Activated naive CD8-positive, alpha-beta T cell (primary cell): ENCODE measurements around the gene CACNG8.

Experiments used
- H3K27ac Mint-ChIP-seq: one replicate; pipeline ENCODE4 v1.8.0; 2021; ENCODE audit warnings: mixed read lengths
- H3K27me3 Mint-ChIP-seq: one replicate; pipeline ENCODE4 v1.8.0; 2021; ENCODE audit warnings: mixed read lengths
- H3K36me3 Mint-ChIP-seq: one replicate; pipeline ENCODE4 v1.8.0; 2021; ENCODE audit warnings: mixed read lengths
- H3K4me1 Mint-ChIP-seq: one replicate; pipeline ENCODE4 v1.8.0; 2021; ENCODE audit warnings: low read depth, mixed read lengths
- H3K4me3 Mint-ChIP-seq: one replicate; pipeline ENCODE4 v1.8.0; 2021; ENCODE audit warnings: mild to moderate bottlenecking, mixed read lengths
- H3K9me3 Mint-ChIP-seq: one replicate; pipeline ENCODE4 v1.8.0; 2021; ENCODE audit warnings: low read depth, mixed read lengths

Gene CACNG8

DNA sequence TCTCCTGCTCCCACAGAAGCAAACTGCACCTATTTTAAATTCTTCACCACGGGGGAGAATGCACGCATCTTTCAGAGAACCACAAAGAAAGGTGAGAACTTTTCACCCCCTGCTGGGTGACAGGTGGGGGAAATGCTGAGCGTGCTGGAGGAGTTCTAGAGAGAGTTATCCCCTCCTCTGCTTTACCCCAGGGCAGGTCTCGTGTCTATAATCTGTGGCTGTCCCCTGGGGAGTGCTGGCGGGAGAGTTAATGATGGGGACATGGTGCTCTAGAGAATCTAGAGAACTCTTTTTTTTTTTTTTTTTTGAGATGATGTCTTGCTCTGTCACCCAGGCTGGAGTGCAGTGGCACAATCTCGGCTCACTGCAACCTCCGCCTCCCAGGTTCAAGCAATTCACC, 35.5 kb downstream of the CACNG8 start:
- Mint-ChIP-seq H3K27ac (no peak overlapping the region), H3K4me1 (no peaks in the 10 kb centered on the region), H3K4me3 (no peak overlapping the region), H3K27me3 (peaks cover 37% of the 10 kb centered on the region), H3K9me3 (no peaks in the 10 kb centered on the region), H3K36me3 (no peaks in the 10 kb centered on the region)

- no peaks in the 10 kb centered on the region for H3K36me3 Mint-ChIP-seq
- no peak overlapping the region for H3K4me3 Mint-ChIP-seq
- H3K27me3 Mint-ChIP-seq, result peaks cover 25% of the 10 kb centered on the region
- H3K27ac Mint-ChIP-seq, result no peak overlapping the region
- H3K9me3 Mint-ChIP-seq, result no peaks in the 10 kb centered on the region
- H3K4me1 Mint-ChIP-seq, result no peaks in the 10 kb centered on the region
Measured at GRCh38 chr19:53999694-54000093, 37.0 kb downstream of the CACNG8 start.

GRCh38 chr19:54001496-54001895, 38.8 kb downstream of the CACNG8 start:
- Mint-ChIP-seq H3K4me3 (no peak overlapping the region), H3K27me3 (peaks cover 14% of the 10 kb centered on the region), H3K4me1 (no peaks in the 10 kb centered on the region), H3K27ac (no peak overlapping the region), H3K36me3 (no peaks in the 10 kb centered on the region), H3K9me3 (no peaks in the 10 kb centered on the region)

- peaks cover 18% of the 10 kb centered on the region for H3K27me3 Mint-ChIP-seq
- H3K9me3 Mint-ChIP-seq, result no peaks in the 10 kb centered on the region
- no peak overlapping the region for H3K27ac Mint-ChIP-seq
- no peaks in the 10 kb centered on the region for H3K36me3 Mint-ChIP-seq
- H3K4me3 Mint-ChIP-seq, result no peak overlapping the region
- H3K4me1 Mint-ChIP-seq, result no peaks in the 10 kb centered on the region
Measured at GRCh38 chr19:54002495-54003315, 40.0 kb downstream of the CACNG8 start.

GRCh38 chr19:54009440-54009839, 46.7 kb downstream of the CACNG8 start:
- H3K27me3 Mint-ChIP-seq, result peaks cover 17% of the 10 kb centered on the region
- no peak overlapping the region for H3K27ac Mint-ChIP-seq
- no peak overlapping the region for H3K4me3 Mint-ChIP-seq
- H3K36me3 Mint-ChIP-seq, result no peaks in the 10 kb centered on the region
- H3K9me3 Mint-ChIP-seq, result no peaks in the 10 kb centered on the region
- H3K4me1 Mint-ChIP-seq, result no peaks in the 10 kb centered on the region

GRCh38 chr19:54010474-54010873, 47.7 kb downstream of the CACNG8 start:
- Mint-ChIP-seq H3K36me3 (no peaks in the 10 kb centered on the region), H3K4me3 (no peak overlapping the region), H3K9me3 (no peaks in the 10 kb centered on the region), H3K27me3 (peaks cover 23% of the 10 kb centered on the region), H3K27ac (no peak overlapping the region), H3K4me1 (no peaks in the 10 kb centered on the region)

- Mint-ChIP-seq H3K4me1 (no peaks in the 10 kb centered on the region), H3K27ac (no peak overlapping the region), H3K9me3 (no peaks in the 10 kb centered on the region), H3K4me3 (no peak overlapping the region), H3K27me3 (peaks cover 25% of the 10 kb centered on the region), H3K36me3 (no peaks in the 10 kb centered on the region)
Measured at GRCh38 chr19:54011507-54012211, 48.9 kb downstream of the CACNG8 start.

- Mint-ChIP-seq H3K9me3 (no peaks in the 10 kb centered on the region), H3K27ac (no peak overlapping the region), H3K4me1 (no peaks in the 10 kb centered on the region), H3K27me3 (peaks cover 20% of the 10 kb centered on the region), H3K4me3 (no peak overlapping the region), H3K36me3 (no peaks in the 10 kb centered on the region)
Measured at GRCh38 chr19:54013866-54014265, 51.1 kb downstream of the CACNG8 start.

DNA sequence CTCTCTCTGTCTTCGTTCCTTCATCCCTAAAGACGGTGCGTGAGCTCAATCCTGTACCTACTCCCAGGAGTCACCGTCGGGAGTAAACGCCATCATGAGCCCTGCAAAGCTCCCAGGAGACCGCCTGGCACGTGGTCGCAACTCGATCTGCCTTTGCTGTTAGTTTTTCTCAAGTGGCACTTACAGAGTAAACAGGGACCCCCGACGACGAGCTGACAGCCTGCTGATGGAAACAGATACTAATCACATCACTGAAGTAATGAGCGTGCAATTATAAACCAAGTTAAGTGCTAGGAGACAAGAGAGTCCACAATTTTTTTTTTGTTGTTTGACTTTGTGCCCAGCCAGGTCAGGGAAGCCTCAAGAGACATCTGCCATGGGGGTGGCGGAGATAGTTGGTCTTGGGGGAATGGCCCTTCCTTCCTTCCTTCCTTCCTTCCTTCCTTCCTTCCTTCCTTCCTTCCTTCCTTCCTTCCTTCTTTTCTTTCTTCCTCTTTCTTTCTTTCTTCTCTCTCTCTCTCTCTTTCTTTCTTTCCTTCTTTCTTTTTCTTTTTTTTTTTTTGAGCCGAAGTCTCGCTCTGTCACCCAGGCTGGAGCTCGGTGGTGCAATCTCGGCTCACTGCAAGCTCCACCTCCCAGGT, 52.3 kb downstream of the CACNG8 start:
- Mint-ChIP-seq H3K27ac (no peak overlapping the region), H3K4me3 (no peak overlapping the region), H3K9me3 (no peaks in the 10 kb centered on the region), H3K36me3 (no peaks in the 10 kb centered on the region), H3K27me3 (peaks cover 20% of the 10 kb centered on the region), H3K4me1 (no peaks in the 10 kb centered on the region)

DNA sequence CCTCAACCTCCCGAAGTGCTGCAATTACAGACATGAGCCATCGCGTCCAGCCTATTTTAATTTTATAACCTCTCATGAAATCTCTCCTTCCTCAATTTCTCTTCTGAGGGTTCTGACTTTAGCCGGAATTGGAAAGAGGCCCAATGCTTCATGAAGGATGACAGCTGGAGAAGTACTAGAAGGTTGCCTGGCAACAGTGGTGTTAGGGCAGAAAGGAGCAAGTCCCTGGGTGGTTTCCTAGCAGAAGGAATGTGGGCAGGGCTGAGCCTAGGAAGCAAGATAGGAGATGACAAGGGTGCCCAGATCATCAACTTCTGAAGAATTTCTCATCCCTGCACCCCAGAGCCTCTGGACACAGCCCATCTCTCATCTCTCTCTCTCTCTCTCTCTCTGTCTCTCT, 54.5 kb downstream of the CACNG8 start:
- no peaks in the 10 kb centered on the region for H3K9me3 Mint-ChIP-seq
- no peak overlapping the region for H3K27ac Mint-ChIP-seq
- H3K4me3 Mint-ChIP-seq, result no peak overlapping the region
- H3K36me3 Mint-ChIP-seq, result no peaks in the 10 kb centered on the region
- no peaks in the 10 kb centered on the region for H3K4me1 Mint-ChIP-seq
- H3K27me3 Mint-ChIP-seq, result peaks cover 24% of the 10 kb centered on the region

DNA sequence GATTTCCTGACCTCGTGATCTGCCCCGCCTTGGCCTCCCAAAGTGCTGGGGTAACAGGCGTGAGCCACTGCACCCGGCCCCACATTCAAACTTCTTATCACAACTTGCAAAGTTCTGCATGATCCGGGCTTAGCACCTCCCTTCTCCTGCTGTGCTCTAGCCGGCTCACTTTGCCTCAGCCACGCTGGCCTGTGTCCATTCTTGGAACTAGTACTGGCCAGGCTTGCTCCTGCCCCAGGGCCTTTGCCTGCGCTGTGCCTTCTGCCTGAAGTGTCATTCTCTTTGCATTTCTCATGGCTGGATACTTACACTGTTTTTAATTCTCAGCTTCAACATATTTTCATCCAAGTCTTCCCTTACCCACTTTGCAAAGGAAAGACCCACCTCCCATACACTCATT, 58.6 kb downstream of the CACNG8 start:
- peaks cover 22% of the 10 kb centered on the region for H3K27me3 Mint-ChIP-seq
- no peak overlapping the region for H3K27ac Mint-ChIP-seq
- H3K9me3 Mint-ChIP-seq, result no peaks in the 10 kb centered on the region
- H3K4me3 Mint-ChIP-seq, result no peak overlapping the region
- no peaks in the 10 kb centered on the region for H3K36me3 Mint-ChIP-seq
- H3K4me1 Mint-ChIP-seq, result peaks cover 2% of the 10 kb centered on the region

DNA sequence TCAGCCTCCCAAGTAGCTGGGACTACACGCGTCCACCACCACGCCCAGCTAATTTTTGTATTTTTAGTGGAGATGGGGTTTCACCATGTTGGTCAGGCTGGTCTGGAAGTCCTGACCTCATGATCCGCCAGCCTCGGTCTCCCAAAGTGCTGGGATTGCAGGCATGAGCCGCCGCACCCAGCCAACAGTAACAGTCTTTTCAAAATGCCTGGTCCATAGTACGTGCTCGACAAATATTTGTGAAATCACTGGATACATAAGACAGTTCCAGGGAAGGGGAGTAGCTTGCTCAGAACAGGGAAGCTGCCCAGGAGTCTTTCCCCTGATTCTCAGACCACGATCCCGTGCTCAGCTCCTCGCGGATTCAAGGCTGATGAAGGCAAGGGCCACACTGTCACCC, 59.2 kb downstream of the CACNG8 start:
- Mint-ChIP-seq H3K4me3 (no peak overlapping the region), H3K27me3 (peaks cover 22% of the 10 kb centered on the region), H3K36me3 (no peaks in the 10 kb centered on the region), H3K4me1 (peaks cover 2% of the 10 kb centered on the region), H3K27ac (no peak overlapping the region), H3K9me3 (no peaks in the 10 kb centered on the region)

- Mint-ChIP-seq H3K27ac (no peak overlapping the region), H3K4me1 (peaks cover 2% of the 10 kb centered on the region), H3K27me3 (peaks cover 18% of the 10 kb centered on the region), H3K36me3 (no peaks in the 10 kb centered on the region), H3K4me3 (no peak overlapping the region), H3K9me3 (no peaks in the 10 kb centered on the region)
Measured at GRCh38 chr19:54023191-54023590, 60.5 kb downstream of the CACNG8 start.

DNA sequence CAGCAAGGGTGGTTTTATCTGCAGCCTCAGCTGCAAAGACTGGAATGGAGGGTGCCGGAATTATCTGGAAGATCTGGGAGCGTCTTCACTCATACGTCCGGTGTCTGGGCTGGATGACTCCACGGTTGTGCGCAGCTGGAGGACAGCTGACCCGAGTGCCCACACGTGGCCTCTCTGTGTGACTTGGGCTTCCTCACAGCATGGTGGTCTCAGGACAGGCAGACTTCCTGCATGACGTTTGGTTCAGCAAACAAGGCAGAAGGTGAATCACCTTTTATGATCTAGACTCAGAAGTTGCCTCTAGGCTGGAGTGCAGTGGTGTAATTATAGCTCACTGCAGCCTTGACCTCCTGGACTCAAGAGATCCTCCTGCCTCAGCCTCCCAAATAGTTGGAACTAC, 61.9 kb downstream of the CACNG8 start:
- Mint-ChIP-seq H3K9me3 (no peaks in the 10 kb centered on the region), H3K27me3 (peaks cover 23% of the 10 kb centered on the region), H3K4me3 (no peak overlapping the region), H3K27ac (no peak overlapping the region), H3K36me3 (no peaks in the 10 kb centered on the region), H3K4me1 (peaks cover 2% of the 10 kb centered on the region)

GRCh38 chr19:54026656-54027055, 63.9 kb downstream of the CACNG8 start:
- Mint-ChIP-seq H3K4me1 (peaks cover 4% of the 10 kb centered on the region), H3K27me3 (peaks cover 26% of the 10 kb centered on the region), H3K9me3 (no peaks in the 10 kb centered on the region), H3K27ac (no peak overlapping the region), H3K4me3 (no peak overlapping the region), H3K36me3 (peaks cover 2% of the 10 kb centered on the region)
